ENCODE results near the gene CCDC87.
"Not testable (repeated sequence)": the region's sequence is repeated elsewhere in the genome, so short reads cannot be mapped to it uniquely, and the experiment has no call there.

CCDC87 gene

DNA sequence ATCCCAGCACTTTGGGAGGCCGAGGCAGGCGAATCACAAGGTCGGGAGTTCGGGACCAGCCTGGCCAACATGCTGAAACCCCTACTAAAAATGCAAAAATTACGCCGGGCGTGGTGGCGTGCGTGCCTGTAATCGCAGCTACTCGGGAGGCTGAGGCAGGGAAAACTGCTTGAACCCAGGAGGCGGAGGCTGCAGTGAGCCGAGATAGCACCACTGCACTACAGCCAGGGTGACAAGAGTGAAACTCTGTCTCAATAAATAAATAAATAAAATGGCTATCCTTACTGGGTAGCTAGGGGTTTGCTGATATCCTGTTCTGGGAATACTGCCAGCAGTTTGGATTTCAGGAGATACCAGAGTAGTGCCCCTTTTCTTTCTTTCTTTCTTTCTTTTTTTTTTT, 21.2 kb upstream of the CCDC87 start:
- no peak overlapping the region for H3K4me3 ChIP-seq (ENCODE audit: low read depth, low read length)
- TF ChIP-seq, protein P1, sequence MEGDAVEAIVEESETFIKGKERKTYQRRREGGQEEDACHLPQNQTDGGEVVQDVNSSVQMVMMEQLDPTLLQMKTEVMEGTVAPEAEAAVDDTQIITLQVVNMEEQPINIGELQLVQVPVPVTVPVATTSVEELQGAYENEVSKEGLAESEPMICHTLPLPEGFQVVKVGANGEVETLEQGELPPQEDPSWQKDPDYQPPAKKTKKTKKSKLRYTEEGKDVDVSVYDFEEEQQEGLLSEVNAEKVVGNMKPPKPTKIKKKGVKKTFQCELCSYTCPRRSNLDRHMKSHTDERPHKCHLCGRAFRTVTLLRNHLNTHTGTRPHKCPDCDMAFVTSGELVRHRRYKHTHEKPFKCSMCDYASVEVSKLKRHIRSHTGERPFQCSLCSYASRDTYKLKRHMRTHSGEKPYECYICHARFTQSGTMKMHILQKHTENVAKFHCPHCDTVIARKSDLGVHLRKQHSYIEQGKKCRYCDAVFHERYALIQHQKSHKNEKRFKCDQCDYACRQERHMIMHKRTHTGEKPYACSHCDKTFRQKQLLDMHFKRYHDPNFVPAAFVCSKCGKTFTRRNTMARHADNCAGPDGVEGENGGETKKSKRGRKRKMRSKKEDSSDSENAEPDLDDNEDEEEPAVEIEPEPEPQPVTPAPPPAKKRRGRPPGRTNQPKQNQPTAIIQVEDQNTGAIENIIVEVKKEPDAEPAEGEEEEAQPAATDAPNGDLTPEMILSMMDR (IDR thresholded peaks at IDR 0.05; ENCODE audit: low read depth, low read length): no peak

DNA sequence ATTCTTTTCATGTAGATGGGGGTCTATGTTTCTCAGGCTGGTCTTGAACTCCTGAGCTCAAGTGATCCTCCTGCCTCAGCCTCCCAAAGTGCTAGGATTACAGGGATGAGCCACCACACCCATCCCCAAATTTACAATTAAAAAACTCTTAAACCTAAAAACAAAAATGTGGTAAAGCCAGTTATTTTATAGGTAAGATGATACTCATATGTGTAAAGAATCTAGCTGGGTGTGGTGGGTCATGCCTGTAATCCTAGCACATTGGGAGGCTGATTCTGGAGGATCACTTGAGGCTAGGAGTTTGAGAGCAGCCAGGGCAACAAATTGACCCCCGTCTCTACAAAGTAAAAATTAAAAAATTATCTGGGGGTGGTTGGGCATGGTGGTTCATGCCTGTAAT, 19.6 kb upstream of the CCDC87 start:
- H3K4me3 ChIP-seq (ENCODE audit: low read depth, low read length): no peak overlapping the region
- TF ChIP-seq, protein P1 (IDR thresholded peaks at IDR 0.05; ENCODE audit: low read depth, low read length): no peak

DNA sequence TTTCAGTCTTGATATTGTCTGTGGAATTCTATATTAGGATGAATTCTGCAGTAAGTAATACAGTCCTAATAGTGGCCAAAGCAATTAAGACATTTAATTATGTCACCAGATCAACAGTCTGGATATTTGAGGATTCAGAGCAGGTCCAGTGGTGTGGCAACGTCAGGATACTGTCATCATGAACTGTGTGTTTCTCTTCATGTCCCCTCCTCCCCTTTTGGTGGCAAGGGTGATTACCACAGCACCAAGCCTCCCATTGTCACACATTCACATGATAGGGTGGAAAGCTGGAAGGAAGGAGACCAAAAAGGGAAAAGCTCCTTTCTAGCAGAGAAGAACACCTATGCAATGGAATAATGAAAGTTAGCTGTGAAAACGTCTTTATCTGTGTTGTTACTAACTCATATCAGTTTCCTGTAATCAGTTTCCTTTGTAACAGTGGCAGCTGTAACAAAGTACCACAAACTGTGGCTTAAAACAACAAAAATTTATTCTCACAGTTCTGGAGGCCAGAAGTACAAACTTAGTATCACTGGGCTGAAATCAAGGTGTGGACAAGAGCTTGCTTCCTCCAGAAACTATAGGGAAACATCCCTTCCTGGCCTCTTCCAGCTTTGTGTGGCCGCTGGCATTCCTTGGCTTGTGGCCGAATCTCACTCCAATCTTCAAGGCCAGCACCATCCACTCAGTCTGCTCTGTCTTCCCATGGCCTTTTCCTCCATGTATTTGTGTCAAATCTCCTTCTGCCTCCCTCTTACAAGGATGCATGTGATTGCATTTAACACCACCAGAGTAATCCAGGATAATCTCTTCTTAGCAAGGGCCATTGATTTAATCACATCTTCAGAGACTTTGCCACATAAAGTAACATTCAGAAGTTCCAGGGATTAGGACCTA, 17.1 kb upstream of the CCDC87 start:
- H3K4me3 ChIP-seq (ENCODE audit: low read depth, low read length): no peak overlapping the region
- TF ChIP-seq, protein P1 (IDR thresholded peaks at IDR 0.05; ENCODE audit: low read depth, low read length): no peak

DNA sequence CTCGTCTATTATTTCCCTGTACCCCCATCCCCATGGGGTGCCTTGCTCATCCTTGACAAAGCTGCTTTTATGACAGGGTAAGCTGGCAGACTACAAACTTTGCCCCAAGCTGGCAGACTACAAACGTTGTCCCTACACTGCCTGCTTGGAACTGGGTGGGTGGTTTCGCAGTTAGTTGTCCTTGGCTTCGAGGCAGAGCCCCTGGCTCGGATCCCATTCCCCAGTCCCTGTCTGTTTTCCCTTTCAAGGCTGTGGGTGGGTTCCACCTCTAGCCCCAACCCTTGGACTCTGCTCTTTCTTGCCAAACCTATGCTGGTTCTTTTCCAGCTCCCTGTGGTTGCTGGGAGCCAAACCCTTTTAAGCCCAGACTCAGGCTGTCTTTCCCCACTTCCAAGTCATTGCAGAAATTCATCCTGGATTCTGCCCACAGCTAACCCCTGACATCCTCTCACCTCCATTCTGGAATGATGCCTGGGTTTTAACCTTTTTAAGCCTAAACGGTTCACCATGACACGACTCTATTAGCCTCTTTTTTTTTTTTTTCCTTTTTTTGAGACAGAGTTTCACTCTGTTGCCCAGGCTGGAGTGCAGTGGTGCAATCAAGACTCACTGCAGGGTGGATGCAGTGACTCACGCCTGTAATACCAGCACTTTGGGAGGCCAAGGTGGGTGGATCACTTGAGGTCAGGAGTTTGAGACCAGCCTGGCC, 14.4 kb upstream of the CCDC87 start:
- TF ChIP-seq, protein P1 (IDR thresholded peaks at IDR 0.05; ENCODE audit: low read depth, low read length): no peak
- H3K4me3 ChIP-seq (ENCODE audit: low read depth, low read length): no peak overlapping the region

DNA sequence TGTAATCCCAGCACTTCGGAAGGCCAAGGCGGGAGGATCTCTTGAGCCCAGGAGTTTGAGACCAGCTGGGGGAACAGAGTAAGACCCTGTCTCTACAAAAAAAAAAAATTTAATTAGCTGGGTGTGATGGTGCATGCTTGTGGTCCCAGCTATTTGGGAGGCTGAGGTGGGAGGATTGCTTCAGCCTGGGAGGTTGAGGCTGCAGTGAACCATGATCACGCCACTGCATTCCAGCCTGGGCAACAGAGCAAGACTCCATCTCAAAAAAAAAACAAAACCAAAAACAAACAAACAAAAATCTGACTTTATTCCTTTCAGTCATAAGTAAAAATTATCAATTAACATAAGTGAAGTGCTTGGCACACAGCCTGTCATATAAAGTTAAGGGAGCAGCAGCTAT, 13.7 kb upstream of the CCDC87 start:
- not testable (repeated sequence) for H3K4me3 ChIP-seq (ENCODE audit: low read depth, low read length)

DNA sequence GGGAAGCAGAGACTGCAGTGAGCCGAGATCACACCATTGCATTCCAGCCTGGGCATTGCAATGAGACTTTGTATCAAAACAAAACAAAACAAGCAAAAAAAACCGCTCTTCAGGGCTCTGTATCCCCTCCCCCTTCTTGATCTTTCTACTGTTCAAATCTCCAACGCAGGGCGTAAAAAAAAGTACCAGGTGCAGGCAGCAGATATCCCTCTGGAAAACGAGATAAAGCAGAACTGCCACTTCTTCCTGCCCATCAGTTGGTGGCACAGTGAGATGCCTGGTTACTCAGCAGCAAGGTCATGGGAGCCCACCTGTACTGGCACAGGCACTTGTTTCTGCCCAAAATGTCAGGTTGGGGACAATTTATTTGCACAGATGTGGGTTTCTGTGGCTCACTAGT, 11.3 kb upstream of the CCDC87 start:
- H3K4me3 ChIP-seq (ENCODE audit: low read depth, low read length): no peak overlapping the region

DNA sequence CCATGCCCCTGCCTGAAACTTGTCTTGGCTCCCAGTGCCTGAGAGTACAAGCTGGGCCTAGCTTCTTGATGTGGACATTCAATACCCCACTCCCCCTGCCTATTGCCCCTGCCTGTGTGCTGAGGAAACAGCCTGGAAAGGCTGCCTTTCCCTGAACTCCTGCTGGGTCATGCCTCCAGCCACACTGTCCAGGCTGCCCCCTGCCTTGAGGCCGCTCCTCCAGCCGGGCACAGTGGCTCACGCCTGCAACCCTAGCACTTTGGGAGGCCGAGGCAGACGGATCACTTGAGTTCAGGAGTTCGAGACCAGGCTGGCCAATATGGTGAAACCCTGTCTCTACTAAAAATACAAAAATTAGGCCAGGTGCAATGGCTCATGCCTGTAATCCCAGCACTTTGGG, 10.2 kb upstream of the CCDC87 start:
- TF ChIP-seq, protein P1 (IDR thresholded peaks at IDR 0.05; ENCODE audit: low read depth, low read length): no peak

More for the DNA sequence above, 11.3 kb upstream of the CCDC87 start:
- TF ChIP-seq, protein P1 (IDR thresholded peaks at IDR 0.05; ENCODE audit: low read depth, low read length): no peak

More for the DNA sequence above, 10.2 kb upstream of the CCDC87 start:
- no peak overlapping the region for H3K4me3 ChIP-seq (ENCODE audit: low read depth, low read length)
